Right lobe of liver (tissue), 6 donors: Measurements from ENCODE around the gene LMBR1. TPM values are rescaled to one million over a fixed set of nuclear protein-coding genes. Genes with fewer than 3 reads are reported as not detected.

ENCODE experiments used
- ATAC-seq, 4 donors: fragments of 200-7000 bp; cut with Tn5 transposase; one replicate each; pipeline ENCODE4 v1.9.1; 2020; ENCODE audit warnings: mild to moderate bottlenecking in 4 of 4, moderate library complexity in 4 of 4
- DNase-seq, 3 donors: peaks; one replicate each; pipeline ENCODE4 v3.0.0-alpha.2; 2020
- H3K27ac ChIP-seq, 3 donors: fragments of 200-600 bp; one replicate each; pipeline ENCODE4 v1.8.0; 2022
- H3K27me3 ChIP-seq, 2 donors: fragments of 200-600 bp; one replicate each; pipeline ENCODE4 v1.8.0; 2022
- H3K36me3 ChIP-seq, 4 donors: fragments of 200-600 bp; sonication (generic) in 1 of 4; one replicate each; pipeline versions ENCODE4 v1.5.1 to v1.8.0; 2017 to 2022; ENCODE audit warnings: control low read depth in 1 of 4
- H3K4me1 ChIP-seq, 4 donors: fragments of 200-600 bp; sonication (generic) in 1 of 4; one replicate each; pipeline versions ENCODE4 v1.5.1 to v1.8.0; 2017 to 2022; ENCODE audit warnings: control low read depth in 1 of 4
- H3K4me3 ChIP-seq, 3 donors: fragments of 200-600 bp; one replicate each; pipeline ENCODE4 v1.8.0; 2022
- H3K9me3 ChIP-seq, 4 donors: fragments of 200-600 bp; sonication (generic) in 1 of 4; one replicate each; pipeline versions ENCODE4 v1.5.1 to v1.8.0; 2017 to 2022; ENCODE audit warnings: control low read depth in 1 of 4
- POLR2A ChIP-seq: fragments of 450-650 bp; IDR thresholded peaks from one replicate; pipeline ENCODE4 v1.6.1; 2017; ENCODE audit warnings: antibody characterized with exemption, mild to moderate bottlenecking
- WGBS: methylation state at CpG from one replicate; pipeline ENCODE4 v1.1.6; 2018; ENCODE audit warnings: low coverage, low lambda C conversion rate; ENCODE audit not compliant: insufficient coverage; ENCODE audit errors: missing lambda C conversion rate; 5-methylcytosine and 5-hydroxymethylcytosine counted together
- intact Hi-C, 2 donors: fragments of 100-400 bp; cut with DNase I; formaldehyde crosslinking; loops; one replicate each; pipeline versions ENCODE4 v1.11.2 to v1.14.1; 2022
- total RNA-seq, 6 experiments: library from RNA; depleted of rRNA in 2 of 6; stranded (reverse); fragments of >200 nt in 2 of 6; fragmentation: NEBNext Ultra II Directional in 3 of 6; extraction: Animal tissue kit (Norgen Biotek cat#: 25700) in 3 of 6; gene quantifications; one replicate each; pipeline versions ENCODE4 v1.1.0 to v1.2.4, GENCODE V29; 2016 to 2023
- TF ChIP-seq, protein P1 (sequence below), 4 donors: fragments of 200-600 bp in 3 of 4; fragments of 450-650 bp in 1 of 4; IDR thresholded peaks; one replicate each; pipeline versions ENCODE4 v1.5.1 to v1.8.0; 2016 to 2022; ENCODE audit warnings: antibody characterized with exemption in 4 of 4, mild to moderate bottlenecking in 2 of 4
- donor health status: DM: no; HTN: yes; CAD: no.
- donor health status: DM: no; HTN: no; CAD: no.
- donor health status: DM: no; HTN: no; CAD: no.
- donor health status: DM: no; HTN: yes; CAD: no.
- donor health status: DM: no; HTN: yes; CAD: no.

Gene LMBR1
- total RNA-seq, 6 experiments from 2014 or later = 25.1 to 34.5 (median 31.7) TPM

DNA sequence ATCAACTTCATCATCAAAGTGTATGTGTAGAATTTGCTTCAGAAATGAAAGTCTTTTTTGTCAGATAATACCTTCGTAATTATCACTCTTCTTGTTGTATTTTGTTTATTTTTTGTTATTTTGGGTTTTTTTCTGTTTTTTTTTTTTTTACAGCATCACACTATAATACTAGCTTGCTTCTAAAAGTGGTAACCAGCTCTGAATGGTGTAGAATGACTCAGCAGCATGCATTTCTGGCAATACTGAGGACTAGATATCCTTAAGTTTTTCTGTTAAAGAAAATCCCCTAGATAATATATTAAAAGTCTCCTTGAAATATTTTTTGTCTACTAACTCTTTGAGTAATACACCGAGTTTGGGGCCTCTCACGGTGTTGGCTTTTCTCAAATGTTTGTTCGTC lies 109.1 kb downstream of the LMBR1 start:
- TF ChIP-seq, protein P1, sequence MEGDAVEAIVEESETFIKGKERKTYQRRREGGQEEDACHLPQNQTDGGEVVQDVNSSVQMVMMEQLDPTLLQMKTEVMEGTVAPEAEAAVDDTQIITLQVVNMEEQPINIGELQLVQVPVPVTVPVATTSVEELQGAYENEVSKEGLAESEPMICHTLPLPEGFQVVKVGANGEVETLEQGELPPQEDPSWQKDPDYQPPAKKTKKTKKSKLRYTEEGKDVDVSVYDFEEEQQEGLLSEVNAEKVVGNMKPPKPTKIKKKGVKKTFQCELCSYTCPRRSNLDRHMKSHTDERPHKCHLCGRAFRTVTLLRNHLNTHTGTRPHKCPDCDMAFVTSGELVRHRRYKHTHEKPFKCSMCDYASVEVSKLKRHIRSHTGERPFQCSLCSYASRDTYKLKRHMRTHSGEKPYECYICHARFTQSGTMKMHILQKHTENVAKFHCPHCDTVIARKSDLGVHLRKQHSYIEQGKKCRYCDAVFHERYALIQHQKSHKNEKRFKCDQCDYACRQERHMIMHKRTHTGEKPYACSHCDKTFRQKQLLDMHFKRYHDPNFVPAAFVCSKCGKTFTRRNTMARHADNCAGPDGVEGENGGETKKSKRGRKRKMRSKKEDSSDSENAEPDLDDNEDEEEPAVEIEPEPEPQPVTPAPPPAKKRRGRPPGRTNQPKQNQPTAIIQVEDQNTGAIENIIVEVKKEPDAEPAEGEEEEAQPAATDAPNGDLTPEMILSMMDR (IDR thresholded peaks at IDR 0.05) = no peak
- no peak for TF ChIP-seq POLR2A
- H3K36me3 ChIP-seq = peaks cover 0 to 1% (median 0%) of the 10 kb centered on the region in 4 donors
- no peaks in the 10 kb centered on the region for H3K4me1 ChIP-seq
- H3K27me3 ChIP-seq = no peaks in the 10 kb centered on the region
- no peak overlapping the region for H3K27ac ChIP-seq
- 90% methylated on average over 4 of the region's 4 CpGs for whole genome bisulfite sequencing
- H3K4me3 ChIP-seq = no peak overlapping the region
- ATAC-seq (no peak), DNase-seq (no peak)
- intact Hi-C loops = no loop called here
- H3K9me3 ChIP-seq = no peaks in the 10 kb centered on the region

DNA sequence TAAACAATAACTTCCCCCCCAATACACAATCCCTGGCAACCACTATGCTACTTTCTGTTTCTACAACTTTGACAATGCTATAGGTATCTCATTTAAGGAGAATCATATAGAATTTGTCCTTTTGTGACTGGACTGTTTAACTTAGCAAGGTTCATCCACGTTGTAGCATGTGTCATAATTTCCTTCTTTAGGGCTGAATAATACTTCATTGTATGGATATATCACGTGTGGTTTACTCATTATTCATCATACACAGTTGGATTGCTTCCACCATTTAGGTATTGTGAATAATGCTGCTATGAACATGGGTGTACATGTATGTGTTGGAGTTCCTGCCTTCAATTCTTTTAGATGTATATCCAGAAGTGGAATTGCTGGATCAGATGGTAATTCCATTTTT lies 111.0 kb downstream of the LMBR1 start:
- no peak overlapping the region for H3K27ac ChIP-seq
- peaks cover 0 to 1% (median 0%) of the 10 kb centered on the region in 4 donors for H3K36me3 ChIP-seq
- no peak overlapping the region for H3K4me3 ChIP-seq
- TF ChIP-seq POLR2A = no peak
- TF ChIP-seq, protein P1 (IDR thresholded peaks at IDR 0.05) = no peak
- no peaks in the 10 kb centered on the region for H3K9me3 ChIP-seq
- intact Hi-C loops = no loop called here
- ATAC-seq (no peak), DNase-seq (no peak)
- no peaks in the 10 kb centered on the region for H3K27me3 ChIP-seq
- 93% methylated on average over 2 of the region's 2 CpGs for WGBS
- peaks cover 0 to 2% (median 0%) of the 10 kb centered on the region in 4 donors for H3K4me1 ChIP-seq

DNA sequence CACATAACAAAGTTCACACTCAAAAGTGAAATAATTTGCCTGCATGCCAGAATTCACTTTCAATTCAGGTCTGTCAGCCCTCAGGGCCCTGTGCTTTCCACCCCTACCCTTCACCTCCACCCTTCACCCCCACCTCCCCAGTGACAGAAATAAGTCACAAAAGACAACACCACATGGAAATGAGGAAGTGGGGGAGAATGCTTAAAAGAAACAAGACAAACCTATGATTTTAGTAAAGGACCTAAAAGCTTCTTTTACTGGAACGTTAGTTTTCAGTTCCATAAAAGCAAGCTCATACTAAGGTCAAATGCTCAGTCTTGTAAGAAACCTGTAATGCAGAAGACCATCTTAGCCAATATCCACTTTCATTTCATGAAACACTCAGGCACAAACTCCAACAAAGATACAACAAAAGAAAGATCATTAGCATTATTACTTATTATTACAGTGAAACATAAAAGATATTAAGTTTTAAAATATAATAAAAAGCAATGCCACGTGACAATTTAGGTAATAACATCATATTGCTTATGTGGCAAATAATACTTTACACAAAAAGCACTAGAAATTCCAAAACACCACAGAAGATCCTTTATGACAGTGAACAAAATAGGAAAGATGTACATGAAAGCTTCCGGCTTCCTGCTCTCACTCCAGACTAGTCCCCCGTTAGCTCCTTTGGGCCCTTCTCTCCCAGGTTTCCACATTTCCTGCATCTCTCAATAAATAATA lies 112.1 kb downstream of the LMBR1 start:
- TF ChIP-seq, protein P1 (IDR thresholded peaks at IDR 0.05) = no peak
- no peak for TF ChIP-seq POLR2A
- 80% methylated on average over 4 of the region's 4 CpGs for WGBS
- Histone ChIP-seq H3K4me3 (no peak overlapping the region), H3K4me1 (peaks cover 0 to 5% (median 0%) of the 10 kb centered on the region in 4 donors), H3K36me3 (peaks cover 0 to 1% (median 0%) of the 10 kb centered on the region in 4 donors), H3K27ac (no peak overlapping the region), H3K9me3 (no peaks in the 10 kb centered on the region), H3K27me3 (no peaks in the 10 kb centered on the region)
- intact Hi-C loops = no loop called here
- DNase-seq = no peak
- ATAC-seq = no peak

GRCh38 chr7:156778668-156779067 lies 114.3 kb downstream of the LMBR1 start:
- H3K27ac ChIP-seq = no peak overlapping the region
- intact Hi-C loops = no loop called here
- H3K27me3 ChIP-seq = no peaks in the 10 kb centered on the region
- 56% methylated on average over 3 of the region's 3 CpGs for WGBS
- H3K36me3 ChIP-seq = peaks cover 0 to under 1% (median 0%) of the 10 kb centered on the region in 4 donors
- H3K4me1 ChIP-seq = peaks cover 0 to 5% (median 0%) of the 10 kb centered on the region in 4 donors
- DNase-seq (no peak), ATAC-seq (no peak)
- TF ChIP-seq, protein P1 (IDR thresholded peaks at IDR 0.05) = no peak
- no peaks in the 10 kb centered on the region for H3K9me3 ChIP-seq
- no peak overlapping the region for H3K4me3 ChIP-seq
